ENCODE results near the gene ATP6V0A1. TPM values are rescaled to one million over a fixed set of nuclear protein-coding genes. Genes with fewer than 3 reads are reported as not detected.

ATP6V0A1 gene
- total RNA-seq, 1 experiment from 2014 or later = 55.1 TPM

GRCh38 chr17:42488032-42488431, 29.4 kb downstream of the ATP6V0A1 start:
- Histone ChIP-seq H3K9me2 (ENCODE audit: insufficient read depth) (no peaks in the 10 kb centered on the region), H4K20me1 (ENCODE audit: insufficient read depth) (no peaks in the 10 kb centered on the region), H2AFZ (no peak overlapping the region), H3K27me3 (ENCODE audit: insufficient read depth, low read depth) (no peaks in the 10 kb centered on the region), H3K79me2 (ENCODE audit: low read depth) (no peaks in the 10 kb centered on the region), H3F3A (ENCODE audit: insufficient read depth, low read depth) (0 out of 2 replicates have a peak, but pooled peaks cover 4% of the 10 kb centered on the region), H3K4me1 (replicated peaks; ENCODE audit: insufficient read depth) (no peaks in the 10 kb centered on the region), H3K36me3 (ENCODE audit: low read depth) (peaks cover 24% of the 10 kb centered on the region), H3K27ac (no peak overlapping the region), H3K4me3 (no peak overlapping the region), H3K4me2 (no peak overlapping the region), H3K9me3 (ENCODE audit: insufficient read depth, low read depth) (no peaks in the 10 kb centered on the region)
- BruUV-seq (replicated peaks) = no TSS peak
- TF ChIP-seq CTCF (conservative IDR thresholded peaks at IDR 0.05) = no peak
- no peak for TF ChIP-seq EZH2 (IDR thresholded peaks at IDR 0.05; ENCODE audit: low read depth)
- no peak for DNase-seq
- ChIA-PET CTCF (no interaction called here), POLR2A (ENCODE audit: unreplicated experiment) (no interaction called here)
- intact Hi-C loops (cut with micrococcal nuclease; ENCODE audit: unreplicated experiment) = no loop called here

- no peaks in the 10 kb centered on the region for H3K4me1 ChIP-seq (replicated peaks; ENCODE audit: insufficient read depth)
- TF ChIP-seq EZH2 (IDR thresholded peaks at IDR 0.05; ENCODE audit: low read depth) (no peak), CTCF (conservative IDR thresholded peaks at IDR 0.05) (no peak)
- intact Hi-C loops (cut with micrococcal nuclease; ENCODE audit: unreplicated experiment) = no loop called here
- H3K27ac ChIP-seq = no peak overlapping the region
- DNase-seq = no peak
- no peaks in the 10 kb centered on the region for H3K9me2 ChIP-seq (ENCODE audit: insufficient read depth)
- peaks cover 4% of the 10 kb centered on the region; the same call in 1 of the 2 replicates for H3F3A ChIP-seq (ENCODE audit: insufficient read depth, low read depth)
- H2AFZ ChIP-seq = no peak overlapping the region
- no peaks in the 10 kb centered on the region for H3K27me3 ChIP-seq (ENCODE audit: insufficient read depth, low read depth)
- no peaks in the 10 kb centered on the region for H3K9me3 ChIP-seq (ENCODE audit: insufficient read depth, low read depth)
- no TSS peak for BruUV-seq (replicated peaks)
- ChIA-PET CTCF (no interaction called here), POLR2A (ENCODE audit: unreplicated experiment) (interaction anchor here (0.6 kb wide), 1 partner anchor 18 kb away, joined by 13 read pairs; no protein-coding TSS in a partner anchor)
- H3K4me2 ChIP-seq = no peak overlapping the region
- H3K4me3 ChIP-seq = no peak overlapping the region
- H3K79me2 ChIP-seq (ENCODE audit: low read depth) = no peaks in the 10 kb centered on the region
- no peaks in the 10 kb centered on the region for H4K20me1 ChIP-seq (ENCODE audit: insufficient read depth)
- peaks cover 8% of the 10 kb centered on the region; the same call in 1 of the 2 replicates for H3K36me3 ChIP-seq (ENCODE audit: low read depth)
These were observed 34.6 kb downstream of the ATP6V0A1 start for GRCh38 chr17:42493319-42493718.

GRCh38 chr17:42494673-42495072, 36.0 kb downstream of the ATP6V0A1 start:
- BruUV-seq (replicated peaks) = no TSS peak
- Histone ChIP-seq H3K9me3 (ENCODE audit: insufficient read depth, low read depth) (no peaks in the 10 kb centered on the region), H3K4me1 (replicated peaks; ENCODE audit: insufficient read depth) (no peaks in the 10 kb centered on the region), H3K36me3 (ENCODE audit: low read depth) (peaks cover 7% of the 10 kb centered on the region; the same call in 1 of the 2 replicates), H3K27ac (no peak overlapping the region), H4K20me1 (ENCODE audit: insufficient read depth) (no peaks in the 10 kb centered on the region), H3K4me3 (no peak overlapping the region), H3K4me2 (no peak overlapping the region), H3K27me3 (ENCODE audit: insufficient read depth, low read depth) (no peaks in the 10 kb centered on the region), H2AFZ (no peak overlapping the region), H3K9me2 (ENCODE audit: insufficient read depth) (no peaks in the 10 kb centered on the region), H3K79me2 (ENCODE audit: low read depth) (no peaks in the 10 kb centered on the region), H3F3A (ENCODE audit: insufficient read depth, low read depth) (peaks cover 4% of the 10 kb centered on the region; the same call in 1 of the 2 replicates)
- CTCF ChIA-PET = interaction anchor here (0.6 kb wide), 1 partner anchor 265 kb away, joined by 4 read pairs; no protein-coding TSS in a partner anchor
- TF ChIP-seq EZH2 (IDR thresholded peaks at IDR 0.05; ENCODE audit: low read depth) (no peak), CTCF (conservative IDR thresholded peaks at IDR 0.05) (no peak)
- POLR2A ChIA-PET (ENCODE audit: unreplicated experiment) = no interaction called here
- no peak for DNase-seq
- intact Hi-C loops (cut with micrococcal nuclease; ENCODE audit: unreplicated experiment) = no loop called here
